Mesothelial cell of epicardium (in vitro differentiated cells): ENCODE measurements around the gene COL8A1. TPM values are rescaled to one million over a fixed set of nuclear protein-coding genes. Genes with fewer than 3 reads are reported as not detected.

Source experiments
- DNase-seq, 2 experiments: peaks; one replicate each; pipeline ENCODE4 v3.0.0; 2021; ENCODE audit warnings: low spot score in 2 of 2; ENCODE audit not compliant: unreplicated experiment in 2 of 2
- H3K27ac Mint-ChIP-seq: 2 replicates; pipeline ENCODE4 v1.8.0; 2021; ENCODE audit warnings: mixed read lengths
- H3K27me3 Mint-ChIP-seq: 2 replicates; pipeline ENCODE4 v1.8.0; 2021; ENCODE audit warnings: low read depth, mixed read lengths
- H3K36me3 Mint-ChIP-seq: 2 replicates; pipeline ENCODE4 v1.8.0; 2021; ENCODE audit warnings: mixed read lengths
- H3K4me1 Mint-ChIP-seq: 2 replicates; pipeline ENCODE4 v1.8.0; 2021; ENCODE audit warnings: mixed read lengths
- H3K4me3 Mint-ChIP-seq: 2 replicates; pipeline ENCODE4 v1.8.0; 2021; ENCODE audit warnings: mild to moderate bottlenecking, moderate library complexity, mixed read lengths
- H3K9me3 Mint-ChIP-seq: 2 replicates; pipeline ENCODE4 v1.8.0; 2021; ENCODE audit warnings: mixed read lengths
- total RNA-seq: library from RNA; stranded (reverse); gene quantifications from 3 replicates; pipeline ENCODE4 v1.2.1, GENCODE V29; 2021
- TF ChIP-seq, protein P1 (sequence below): fragments of 200-600 bp; sonication (generic); IDR thresholded peaks from one replicate; pipeline ENCODE4 v1.5.0; 2021; ENCODE audit warnings: antibody characterized with exemption; ENCODE audit not compliant: unreplicated experiment

COL8A1 gene
- total RNA-seq, 1 donor from 2014 or later, result 1.1 TPM

DNA sequence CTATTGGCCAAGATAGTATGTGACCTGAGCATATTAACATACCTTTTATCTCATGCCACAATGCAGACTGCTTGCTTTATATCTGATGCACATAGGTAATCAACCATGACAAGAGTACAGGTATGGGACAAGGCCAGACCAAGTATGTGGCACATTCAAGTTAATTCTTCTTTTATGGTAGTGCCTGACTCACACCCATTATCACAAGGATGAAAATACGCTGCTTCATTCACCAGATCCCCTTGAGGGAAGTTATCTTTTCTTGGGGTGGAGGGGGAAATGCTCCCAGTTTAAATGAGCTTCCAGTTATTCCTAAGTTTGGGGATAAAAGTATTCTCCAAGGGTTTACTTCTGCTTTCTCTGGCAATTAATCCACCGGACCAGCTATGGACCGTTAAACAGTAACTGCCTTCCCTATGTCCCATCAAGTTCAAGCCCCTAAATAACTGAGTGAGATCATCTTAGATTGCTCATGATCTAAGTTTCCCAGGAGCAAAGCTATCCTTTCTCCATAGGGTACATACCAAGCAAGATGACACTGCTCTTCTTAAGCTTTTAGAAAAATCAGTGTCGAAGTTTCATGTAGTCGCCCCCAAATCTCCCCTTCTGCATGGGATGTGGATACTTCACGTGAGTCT lies 1.9 kb downstream of the COL8A1 start:
- Mint-ChIP-seq H3K4me1 (peaks cover 18% of the 10 kb centered on the region), H3K4me3 (no peak overlapping the region), H3K36me3 (no peaks in the 10 kb centered on the region), H3K27ac (no peak overlapping the region), H3K27me3 (peaks cover 73% of the 10 kb centered on the region), H3K9me3 (no peaks in the 10 kb centered on the region)
- TF ChIP-seq, protein P1, sequence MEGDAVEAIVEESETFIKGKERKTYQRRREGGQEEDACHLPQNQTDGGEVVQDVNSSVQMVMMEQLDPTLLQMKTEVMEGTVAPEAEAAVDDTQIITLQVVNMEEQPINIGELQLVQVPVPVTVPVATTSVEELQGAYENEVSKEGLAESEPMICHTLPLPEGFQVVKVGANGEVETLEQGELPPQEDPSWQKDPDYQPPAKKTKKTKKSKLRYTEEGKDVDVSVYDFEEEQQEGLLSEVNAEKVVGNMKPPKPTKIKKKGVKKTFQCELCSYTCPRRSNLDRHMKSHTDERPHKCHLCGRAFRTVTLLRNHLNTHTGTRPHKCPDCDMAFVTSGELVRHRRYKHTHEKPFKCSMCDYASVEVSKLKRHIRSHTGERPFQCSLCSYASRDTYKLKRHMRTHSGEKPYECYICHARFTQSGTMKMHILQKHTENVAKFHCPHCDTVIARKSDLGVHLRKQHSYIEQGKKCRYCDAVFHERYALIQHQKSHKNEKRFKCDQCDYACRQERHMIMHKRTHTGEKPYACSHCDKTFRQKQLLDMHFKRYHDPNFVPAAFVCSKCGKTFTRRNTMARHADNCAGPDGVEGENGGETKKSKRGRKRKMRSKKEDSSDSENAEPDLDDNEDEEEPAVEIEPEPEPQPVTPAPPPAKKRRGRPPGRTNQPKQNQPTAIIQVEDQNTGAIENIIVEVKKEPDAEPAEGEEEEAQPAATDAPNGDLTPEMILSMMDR, result no peak
- DNase-seq, result no peak

DNA sequence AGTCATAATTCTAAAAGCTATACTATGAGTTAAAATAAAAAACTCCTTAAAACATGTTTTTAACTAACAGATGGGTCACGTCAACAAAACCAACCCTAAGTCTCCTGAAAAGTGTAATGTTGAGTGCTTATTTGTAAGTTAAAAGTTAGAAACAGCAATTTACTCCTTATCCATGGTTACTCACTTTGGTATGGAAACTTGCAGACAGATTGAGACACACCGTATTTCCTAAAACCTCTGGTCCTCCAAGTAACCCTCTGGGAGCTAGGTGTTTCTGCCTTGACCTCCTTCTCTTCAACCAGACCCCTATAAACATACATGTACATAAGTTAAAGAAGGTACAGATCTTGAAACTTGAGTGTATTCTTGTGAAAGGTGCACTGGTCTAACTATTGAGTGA lies 3.1 kb downstream of the COL8A1 start:
- Mint-ChIP-seq H3K36me3 (no peaks in the 10 kb centered on the region), H3K9me3 (no peaks in the 10 kb centered on the region), H3K4me1 (peaks cover 18% of the 10 kb centered on the region), H3K4me3 (no peak overlapping the region), H3K27me3 (peaks cover 64% of the 10 kb centered on the region), H3K27ac (no peak overlapping the region)
- TF ChIP-seq, protein P1, result no peak
- DNase-seq, result no peak

DNA sequence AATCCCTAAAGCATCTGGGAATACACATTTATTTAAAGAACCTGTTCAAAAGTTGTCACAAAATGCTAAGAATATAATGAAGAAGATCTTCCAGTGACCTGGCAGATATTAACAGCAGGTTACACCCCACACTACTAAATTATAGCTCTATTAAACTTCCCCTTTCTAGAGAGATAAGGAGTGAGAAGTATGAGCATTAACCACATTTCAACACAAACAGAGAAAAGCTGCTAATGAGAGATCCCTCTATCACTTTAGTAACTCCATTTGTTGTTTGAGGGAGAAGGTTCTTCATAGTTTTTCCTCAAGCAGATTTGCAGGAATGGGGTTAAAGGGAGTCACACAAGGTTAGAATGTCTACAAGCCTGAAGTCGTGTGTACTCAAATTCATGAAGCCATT lies 3.6 kb downstream of the COL8A1 start:
- TF ChIP-seq, protein P1, result no peak

DNA sequence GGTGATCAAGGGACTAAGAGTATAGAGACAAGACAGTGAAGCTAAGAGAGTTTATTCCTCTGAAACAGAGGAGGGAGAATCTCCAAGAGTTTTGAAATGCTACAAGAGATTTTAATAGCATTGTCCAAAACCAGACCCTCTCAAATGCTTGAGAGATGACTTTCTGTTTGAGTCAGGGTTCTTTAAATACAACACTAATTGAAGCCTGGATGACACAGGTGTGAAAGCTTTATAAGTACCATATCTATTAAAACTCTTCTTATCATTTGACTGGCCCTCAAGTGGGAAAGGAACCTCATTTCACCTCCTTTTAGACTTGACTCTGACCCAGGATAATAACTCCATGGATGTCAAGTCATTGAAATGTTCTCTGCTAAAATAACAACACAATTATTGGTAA lies 5.6 kb downstream of the COL8A1 start:
- H3K36me3 Mint-ChIP-seq, result no peaks in the 10 kb centered on the region
- peaks cover 39% of the 10 kb centered on the region for H3K27me3 Mint-ChIP-seq
- H3K4me3 Mint-ChIP-seq, result no peak overlapping the region
- H3K4me1 Mint-ChIP-seq, result peaks cover 5% of the 10 kb centered on the region
- DNase-seq, result no peak
- no peak overlapping the region for H3K27ac Mint-ChIP-seq
- H3K9me3 Mint-ChIP-seq, result no peaks in the 10 kb centered on the region
- TF ChIP-seq, protein P1, result no peak

More for the DNA sequence above, 3.6 kb downstream of the COL8A1 start:
- Mint-ChIP-seq H3K27ac (no peak overlapping the region), H3K4me1 (peaks cover 14% of the 10 kb centered on the region), H3K4me3 (no peak overlapping the region), H3K36me3 (no peaks in the 10 kb centered on the region), H3K9me3 (no peaks in the 10 kb centered on the region), H3K27me3 (peaks cover 59% of the 10 kb centered on the region)
- no peak for DNase-seq

DNA sequence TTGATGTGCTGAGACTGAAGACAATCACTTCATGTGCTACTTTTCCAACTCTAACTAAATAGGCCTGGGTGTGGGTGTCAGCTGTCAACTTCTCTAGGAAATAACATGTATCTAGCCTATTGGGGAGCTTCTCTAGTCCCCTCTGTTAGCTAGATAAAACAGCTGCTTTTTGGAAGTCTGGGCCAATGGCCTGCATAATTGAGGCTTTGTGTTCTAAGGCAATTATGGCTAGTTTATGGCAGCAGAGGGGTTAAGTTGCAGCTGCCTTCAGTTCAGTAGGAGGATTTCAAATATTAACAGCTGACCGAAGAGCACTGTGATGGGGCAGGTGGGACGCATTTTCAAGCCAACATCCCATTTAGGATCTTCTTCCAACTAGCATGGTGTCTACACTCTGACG lies 6.4 kb downstream of the COL8A1 start:
- H3K9me3 Mint-ChIP-seq, result no peaks in the 10 kb centered on the region
- DNase-seq, result no peak
- TF ChIP-seq, protein P1, result no peak
- H3K27me3 Mint-ChIP-seq, result peaks cover 32% of the 10 kb centered on the region
- H3K36me3 Mint-ChIP-seq, result no peaks in the 10 kb centered on the region
- no peak overlapping the region for H3K4me3 Mint-ChIP-seq
- peaks cover 5% of the 10 kb centered on the region for H3K4me1 Mint-ChIP-seq
- H3K27ac Mint-ChIP-seq, result no peak overlapping the region
